Testis (tissue), 3 donors: Measurements from ENCODE around the gene EVI5. TPM values are rescaled to one million over a fixed set of nuclear protein-coding genes. Genes with fewer than 3 reads are reported as not detected.

Experiments used
- DNase-seq: peaks from one replicate; pipeline ENCODE4 v3.0.0-alpha.2; 2019
- H3K27ac ChIP-seq, 2 donors: fragments of 200-600 bp; sonication (generic); one replicate each; pipeline ENCODE4 v1.5.1; 2019
- H3K27me3 ChIP-seq: fragments of 200-600 bp; sonication (generic); one replicate; pipeline ENCODE4 v1.5.1; 2019
- H3K36me3 ChIP-seq: fragments of 200-600 bp; sonication (generic); one replicate; pipeline ENCODE4 v1.5.1; 2017; ENCODE audit warnings: low read depth; ENCODE audit errors: missing control alignments
- H3K4me1 ChIP-seq: fragments of 200-600 bp; sonication (generic); one replicate; pipeline ENCODE4 v1.5.1; 2019
- H3K4me3 ChIP-seq, 2 donors: fragments of 200-600 bp; sonication (generic); one replicate each; pipeline ENCODE4 v1.5.1; 2017 to 2019
- H3K9me3 ChIP-seq: fragments of 200-600 bp; sonication (generic); one replicate; pipeline ENCODE4 v1.5.1; 2017
- POLR2A ChIP-seq: fragments of 450-650 bp; IDR thresholded peaks from one replicate; pipeline ENCODE4 v1.6.1; 2017; ENCODE audit warnings: antibody characterized with exemption, mild to moderate bottlenecking, moderate library complexity
- WGBS, 2 donors: methylation state at CpG; one replicate each; pipeline ENCODE4 v1.1.5; 2018; 5-methylcytosine and 5-hydroxymethylcytosine counted together
- intact Hi-C: fragments of 100-400 bp; cut with DNase I; formaldehyde crosslinking; loops from one replicate; pipeline ENCODE4 v1.15.1; 2023; ENCODE audit warnings: low total_unique reads
- polyA plus RNA-seq: library from polyadenylated mRNA; stranded (reverse); fragments of 350-450 nt; fragmentation: Illumina TruSeq; extraction: RNeasy Lipid Tissue Mini Kit (QIAGEN cat#74804); gene quantifications from one replicate; pipeline ENCODE4 v1.2.3, GENCODE V29; 2014; ENCODE audit warnings: low read depth, low replicate concordance; ENCODE audit not compliant: insufficient read depth
- total RNA-seq, 2 donors: library from RNA; depleted of rRNA; stranded (reverse); fragments of >200 nt; gene quantifications; one replicate each; pipeline ENCODE4 v1.2.3, GENCODE V29; 2016
- TF ChIP-seq, protein P1 (sequence below), 3 experiments: fragments of 450-650 bp in 2 of 3; fragments of 200-600 bp in 1 of 3; sonication (generic) in 1 of 3; IDR thresholded peaks; one replicate each; pipeline ENCODE4 v1.5.1; 2016 to 2019; ENCODE audit warnings: antibody characterized with exemption in 3 of 3, mild to moderate bottlenecking in 2 of 3, moderate library complexity in 1 of 3

Gene EVI5
- total and polyA plus RNA-seq, 3 donors from 2014 or later = 27.0 to 73.9 (median 58.7) TPM

DNA sequence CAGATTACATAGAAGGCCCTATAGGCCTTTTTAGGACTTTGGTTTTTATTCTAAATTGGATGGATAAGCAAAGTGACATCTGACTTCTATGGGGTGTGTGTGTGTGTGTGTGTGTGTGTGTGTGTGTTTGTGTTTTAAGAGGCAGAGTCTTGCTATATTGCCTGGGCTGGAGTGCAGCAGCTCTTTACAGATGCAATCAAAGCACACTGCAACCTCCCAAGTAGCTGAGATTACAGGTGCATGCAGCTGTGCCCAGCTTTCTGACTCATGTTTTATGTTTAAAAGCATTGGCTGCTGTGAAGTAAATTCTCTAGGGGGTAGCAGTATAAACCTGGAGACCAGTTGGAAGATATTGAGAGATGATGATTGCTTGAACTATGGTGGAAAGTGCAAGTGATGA, 12.4 kb upstream of the EVI5 start:
- Histone ChIP-seq H3K27me3 (no peaks in the 10 kb centered on the region), H3K36me3 (no peaks in the 10 kb centered on the region), H3K4me1 (no peaks in the 10 kb centered on the region), H3K9me3 (no peaks in the 10 kb centered on the region), H3K4me3 (no peak overlapping the region), H3K27ac (no peak overlapping the region)
- intact Hi-C loops = no loop called here
- TF ChIP-seq, protein P1, sequence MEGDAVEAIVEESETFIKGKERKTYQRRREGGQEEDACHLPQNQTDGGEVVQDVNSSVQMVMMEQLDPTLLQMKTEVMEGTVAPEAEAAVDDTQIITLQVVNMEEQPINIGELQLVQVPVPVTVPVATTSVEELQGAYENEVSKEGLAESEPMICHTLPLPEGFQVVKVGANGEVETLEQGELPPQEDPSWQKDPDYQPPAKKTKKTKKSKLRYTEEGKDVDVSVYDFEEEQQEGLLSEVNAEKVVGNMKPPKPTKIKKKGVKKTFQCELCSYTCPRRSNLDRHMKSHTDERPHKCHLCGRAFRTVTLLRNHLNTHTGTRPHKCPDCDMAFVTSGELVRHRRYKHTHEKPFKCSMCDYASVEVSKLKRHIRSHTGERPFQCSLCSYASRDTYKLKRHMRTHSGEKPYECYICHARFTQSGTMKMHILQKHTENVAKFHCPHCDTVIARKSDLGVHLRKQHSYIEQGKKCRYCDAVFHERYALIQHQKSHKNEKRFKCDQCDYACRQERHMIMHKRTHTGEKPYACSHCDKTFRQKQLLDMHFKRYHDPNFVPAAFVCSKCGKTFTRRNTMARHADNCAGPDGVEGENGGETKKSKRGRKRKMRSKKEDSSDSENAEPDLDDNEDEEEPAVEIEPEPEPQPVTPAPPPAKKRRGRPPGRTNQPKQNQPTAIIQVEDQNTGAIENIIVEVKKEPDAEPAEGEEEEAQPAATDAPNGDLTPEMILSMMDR (IDR thresholded peaks at IDR 0.05) = no peak
- TF ChIP-seq POLR2A = no peak
- DNase-seq = no peak

DNA sequence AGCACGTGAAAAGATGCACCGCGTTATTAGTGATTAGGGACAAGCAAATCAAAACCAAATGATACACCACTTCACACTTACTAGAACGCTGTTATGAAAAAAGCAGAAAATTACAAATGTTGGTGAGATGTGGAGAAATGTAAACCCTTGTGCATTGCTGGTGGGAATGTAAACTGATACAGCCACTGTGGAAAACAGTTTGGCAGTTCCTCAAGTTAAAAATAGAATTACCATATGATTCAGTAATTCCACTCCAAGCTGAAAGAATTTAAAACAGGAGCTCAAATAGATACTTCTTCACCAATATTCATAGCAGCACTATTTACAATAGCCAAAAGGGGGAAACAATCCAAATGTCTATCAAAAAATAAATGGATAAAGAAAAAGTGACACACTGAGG, 10.3 kb upstream of the EVI5 start:
- Histone ChIP-seq H3K4me1 (no peaks in the 10 kb centered on the region), H3K4me3 (no peak overlapping the region), H3K27ac (no peak overlapping the region), H3K9me3 (no peaks in the 10 kb centered on the region), H3K36me3 (no peaks in the 10 kb centered on the region), H3K27me3 (no peaks in the 10 kb centered on the region)
- TF ChIP-seq, protein P1 (IDR thresholded peaks at IDR 0.05) = no peak
- no peak for TF ChIP-seq POLR2A
- intact Hi-C loops = no loop called here
- 89 to 93% methylated on average over 4 of the region's 4 CpGs for WGBS, 2 donors
- no peak for DNase-seq

DNA sequence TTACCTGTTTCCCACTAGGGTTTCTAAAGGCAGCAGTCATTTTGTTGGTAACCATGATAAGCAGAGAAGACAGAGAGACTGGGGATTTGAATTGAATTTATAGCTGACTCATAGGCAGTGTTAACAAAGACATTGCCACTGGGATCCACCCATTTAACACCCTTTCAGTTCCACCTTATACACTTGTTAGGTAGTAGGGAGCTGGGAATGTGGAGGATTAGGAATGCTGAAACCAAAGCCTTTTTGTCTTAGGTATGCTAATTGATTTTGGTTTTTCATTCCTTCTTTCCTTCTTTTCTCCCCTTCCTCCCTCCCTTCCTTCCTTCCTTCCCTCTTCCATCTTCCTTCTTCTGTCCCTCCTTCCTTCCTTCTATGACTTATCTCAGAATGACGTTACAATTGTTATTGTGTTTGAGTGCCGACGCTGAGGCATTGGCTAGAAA, 7.5 kb upstream of the EVI5 start:
- Histone ChIP-seq H3K4me1 (no peaks in the 10 kb centered on the region), H3K27ac (no peak overlapping the region), H3K9me3 (no peaks in the 10 kb centered on the region), H3K36me3 (no peaks in the 10 kb centered on the region), H3K4me3 (no peak overlapping the region), H3K27me3 (no peaks in the 10 kb centered on the region)
- no peak for TF ChIP-seq POLR2A
- TF ChIP-seq, protein P1 (IDR thresholded peaks at IDR 0.05) = no peak
- 60 to 76% methylated on average over 3 of the region's 3 CpGs for WGBS, 2 donors
- no peak for DNase-seq
- intact Hi-C loops = no loop called here

DNA sequence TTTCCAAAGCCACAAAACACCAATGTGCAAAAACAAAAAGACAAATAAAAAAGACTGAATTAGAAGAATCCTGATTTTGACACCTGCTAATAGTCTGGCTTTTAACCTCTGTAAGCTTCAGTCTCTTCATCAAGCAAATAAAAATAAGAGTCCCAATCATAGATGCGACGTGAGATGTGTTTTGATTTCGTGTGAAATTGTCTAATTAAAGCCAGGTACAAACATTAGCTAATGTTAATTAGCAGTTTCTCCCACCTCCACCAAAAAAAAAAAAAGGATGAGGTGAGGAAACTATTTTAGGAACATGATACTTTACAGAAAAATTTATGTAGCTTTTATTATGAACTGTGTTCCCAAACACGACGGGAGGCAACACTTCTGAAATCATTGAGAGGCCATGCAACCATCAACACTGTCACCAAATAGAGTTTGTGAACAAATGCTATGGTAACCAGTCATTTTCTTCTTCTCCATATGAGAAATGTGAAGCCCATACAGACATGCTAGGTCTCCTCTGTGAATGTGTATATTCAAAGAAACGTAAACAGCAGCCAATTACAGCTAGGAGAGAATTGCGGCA, 6.7 kb upstream of the EVI5 start:
- no peaks in the 10 kb centered on the region for H3K27me3 ChIP-seq
- H3K27ac ChIP-seq = no peak overlapping the region
- DNase-seq = no peak
- no peak overlapping the region for H3K4me3 ChIP-seq
- intact Hi-C loops = no loop called here
- 70 to 73% methylated on average over 7 of the region's 7 CpGs for WGBS, 2 donors
- no peaks in the 10 kb centered on the region for H3K9me3 ChIP-seq
- no peaks in the 10 kb centered on the region for H3K4me1 ChIP-seq
- TF ChIP-seq, protein P1 (IDR thresholded peaks at IDR 0.05) = no peak
- no peaks in the 10 kb centered on the region for H3K36me3 ChIP-seq

DNA sequence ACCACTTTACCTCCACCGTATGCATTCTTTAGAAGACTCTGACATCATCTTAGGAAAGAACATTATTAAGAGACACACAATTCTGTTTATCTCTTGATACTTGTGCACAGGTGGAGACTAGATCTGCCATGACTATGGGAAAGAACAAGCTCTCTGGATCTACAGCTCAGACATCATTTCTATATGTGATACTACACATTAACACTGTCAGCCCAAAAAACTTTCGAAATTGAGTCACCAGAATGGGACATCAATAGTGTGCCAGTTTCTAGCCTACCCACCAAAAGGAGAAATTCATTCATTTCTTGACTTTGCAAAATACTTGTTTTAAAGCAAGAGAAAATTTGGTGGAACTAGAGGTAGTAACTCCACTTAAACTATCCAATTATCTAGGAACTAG, 6.0 kb upstream of the EVI5 start:
- Histone ChIP-seq H3K27ac (no peak overlapping the region), H3K4me3 (no peak overlapping the region), H3K27me3 (no peaks in the 10 kb centered on the region), H3K36me3 (no peaks in the 10 kb centered on the region), H3K4me1 (no peaks in the 10 kb centered on the region), H3K9me3 (no peaks in the 10 kb centered on the region)
- intact Hi-C loops = no loop called here
- 88 to 92% methylated on average over 2 of the region's 2 CpGs for WGBS, 2 donors
- no peak for DNase-seq
- TF ChIP-seq, protein P1 (IDR thresholded peaks at IDR 0.05) = no peak
- no peak for TF ChIP-seq POLR2A
